Measurements from ENCODE around the gene PIERCE2. TPM values are rescaled to one million over a fixed set of nuclear protein-coding genes. Genes with fewer than 3 reads are reported as not detected.

PIERCE2 gene
- total RNA-seq, 3 donors from 2014 or later, result 1.6 to 4.3 (median 2.6) TPM

- H3K4me1 ChIP-seq, result no peaks in the 10 kb centered on the region
- H3K4me3 ChIP-seq, result no peak overlapping the region
- no peak overlapping the region for H3K27ac ChIP-seq
- H3K27me3 ChIP-seq, result no peaks in the 10 kb centered on the region
- intact Hi-C loops (cut with DNase I; ENCODE audit: low total_unique reads), result no loop called here
- H3K9me3 ChIP-seq, result no peaks in the 10 kb centered on the region
- TF ChIP-seq CTCF (IDR thresholded peaks at IDR 0.05), result no peak
- TF ChIP-seq POLR2AphosphoS5 (IDR thresholded peaks at IDR 0.05), result no peak
- no peak for TF ChIP-seq POLR2A (IDR thresholded peaks at IDR 0.05)
- no peaks in the 10 kb centered on the region for H3K36me3 ChIP-seq
- DNase-seq (ENCODE audit: low spot score in 2 of 2), result no peak
Measured at GRCh38 chr15:55468321-55468720, 60.0 kb downstream of the PIERCE2 start.

Other genes with a start within 250 kb of the PIERCE2 start
- gene RSL24D1, start 211.6 kb upstream of the PIERCE2 start, total RNA-seq, result 10 to 100 TPM; 66.4 to 97.9 (median 92.4) TPM
- 10 to 100 TPM in 2 of 3 donors, 1 to 10 TPM in 1; 7.4 to 21.3 (median 18.3) TPM for gene RAB27A, start 118.7 kb upstream of the PIERCE2 start, total RNA-seq
- gene PIGBOS1, start 89.4 kb upstream of the PIERCE2 start, total RNA-seq, result 10 to 100 TPM; 11.8 to 15.0 (median 12.7) TPM
- 10 to 100 TPM; 11.0 to 18.1 (median 11.5) TPM for gene PIGB, start 89.3 kb upstream of the PIERCE2 start, total RNA-seq
- gene CCPG1, start 136 bp upstream of the PIERCE2 start, total RNA-seq, result 10 to 100 TPM; 65.9 to 82.8 (median 74.9) TPM
- gene DNAAF4, start 99.7 kb downstream of the PIERCE2 start, total RNA-seq, result 1 to 10 TPM; 1.3 to 3.9 (median 3.5) TPM
- 1 to 10 TPM; 4.9 to 8.5 (median 5.9) TPM for gene PYGO1, start 179.8 kb downstream of the PIERCE2 start, total RNA-seq

All from breast epithelium (tissue), 4 donors.